SK-N-SH treated with all-trans-retinoic acid at 6 μM for 48 hours (cell line): ENCODE data around the gene CNTFR.

Experiments
- ATAC-seq: fragments of 200-7000 bp; cut with Tn5 transposase; 3 replicates; pipeline ENCODE4 v1.9.1; 2020; ENCODE audit warnings: mild to moderate bottlenecking, moderate library complexity
- ARNTL ChIP-seq: fragments of 450-650 bp; formaldehyde crosslinking; IDR thresholded peaks from 2 replicates; pipeline ENCODE4 v1.5.0; 2020; ENCODE audit warnings: low read depth, mild to moderate bottlenecking, moderate library complexity, borderline replicate concordance
- BACH2 ChIP-seq: fragments of 250-450 bp; sonication (Bioruptor Pico); IDR thresholded peaks from 2 replicates; pipeline ENCODE4 v1.9.0; 2021; ENCODE audit warnings: mild to moderate bottlenecking, borderline replicate concordance
- CSDC2 ChIP-seq: fragments of 250-450 bp; sonication (Bioruptor Pico); IDR thresholded peaks from 2 replicates; pipeline ENCODE4 v1.5.0; 2020; ENCODE audit warnings: mild to moderate bottlenecking, moderate library complexity
- ESRRG ChIP-seq: fragments of 250-450 bp; sonication (Bioruptor Pico); IDR thresholded peaks from 2 replicates; pipeline ENCODE4 v1.6.1; 2021; ENCODE audit warnings: mild to moderate bottlenecking
- GLIS3 ChIP-seq: fragments of 250-450 bp; sonication (Bioruptor Pico); IDR thresholded peaks from 2 replicates; pipeline ENCODE4 v1.5.0; 2020; ENCODE audit warnings: mild to moderate bottlenecking, moderate library complexity
- ISL1 ChIP-seq: fragments of 250-450 bp; sonication (Bioruptor Pico); IDR thresholded peaks from 2 replicates; pipeline ENCODE4 v2.1.2; 2022; ENCODE audit warnings: mild to moderate bottlenecking, moderate library complexity
- OSR1 ChIP-seq: fragments of 250-450 bp; sonication (Bioruptor Pico); IDR thresholded peaks from 2 replicates; pipeline ENCODE4 v1.8.0; 2022; ENCODE audit warnings: moderate library complexity, mild to moderate bottlenecking, inconsistent platforms
- PPARA ChIP-seq: fragments of 250-450 bp; sonication (Bioruptor Pico); IDR thresholded peaks from 2 replicates; pipeline ENCODE4 v1.5.0; 2020; ENCODE audit warnings: mild to moderate bottlenecking, borderline replicate concordance
- RARB ChIP-seq: fragments of 250-450 bp; sonication (Bioruptor Pico); IDR thresholded peaks from 2 replicates; pipeline ENCODE4 v1.8.0; 2021; ENCODE audit warnings: mild to moderate bottlenecking, moderate library complexity
- SNAI2 ChIP-seq: fragments of 250-450 bp; sonication (Bioruptor Pico); IDR thresholded peaks from 2 replicates; pipeline ENCODE4 v1.5.0; 2020; ENCODE audit warnings: mild to moderate bottlenecking, moderate library complexity
- TCF4 ChIP-seq: fragments of 250-450 bp; sonication (Bioruptor Pico); IDR thresholded peaks from 2 replicates; pipeline ENCODE4 v1.8.0; 2021; ENCODE audit warnings: mild to moderate bottlenecking, moderate library complexity, borderline replicate concordance
- TOX ChIP-seq: fragments of 250-450 bp; sonication (Bioruptor Pico); IDR thresholded peaks from 2 replicates; pipeline ENCODE4 v1.8.0; 2021; ENCODE audit warnings: mild to moderate bottlenecking, moderate library complexity, borderline replicate concordance
- ZFP3 ChIP-seq: fragments of 250-450 bp; sonication (Bioruptor Pico); IDR thresholded peaks from 2 replicates; pipeline ENCODE4 v1.5.0; 2020; ENCODE audit warnings: mild to moderate bottlenecking, moderate library complexity
- ZFP30 ChIP-seq: fragments of 450-650 bp; formaldehyde crosslinking; IDR thresholded peaks from 2 replicates; pipeline ENCODE4 v1.5.0; 2022; ENCODE audit warnings: mild to moderate bottlenecking, moderate library complexity
- ZNF565 ChIP-seq: fragments of 450-650 bp; formaldehyde crosslinking; conservative IDR thresholded peaks from 2 replicates; pipeline ENCODE4 v1.5.0; 2020; ENCODE audit warnings: low read depth, mild to moderate bottlenecking, moderate library complexity
- ZNF70 ChIP-seq: fragments of 450-650 bp; formaldehyde crosslinking; IDR thresholded peaks from 2 replicates; pipeline ENCODE4 v1.5.0; 2020; ENCODE audit warnings: mild to moderate bottlenecking, moderate library complexity
- TF ChIP-seq, protein P1 (sequence below): fragments of 250-450 bp; sonication (Bioruptor Pico); IDR thresholded peaks from 2 replicates; pipeline ENCODE4 v1.5.1; 2021; ENCODE audit warnings: mild to moderate bottlenecking, moderate library complexity
- TF ChIP-seq, protein P2 (sequence below): fragments of 250-450 bp; sonication (Bioruptor Pico); IDR thresholded peaks from 2 replicates; pipeline ENCODE4 v1.5.0; 2020; ENCODE audit warnings: mild to moderate bottlenecking, moderate library complexity
- TF ChIP-seq, protein P3 (sequence below): fragments of 250-450 bp; sonication (Bioruptor Pico); IDR thresholded peaks from 2 replicates; pipeline ENCODE4 v1.8.0; 2021; ENCODE audit warnings: low read depth, mild to moderate bottlenecking, moderate library complexity, borderline replicate concordance
- TF ChIP-seq, protein P4 (sequence below): fragments of 250-450 bp; sonication (Bioruptor Pico); IDR thresholded peaks from 2 replicates; pipeline ENCODE4 v1.8.0; 2020; ENCODE audit warnings: mild to moderate bottlenecking, moderate library complexity, borderline replicate concordance

Gene CNTFR

DNA sequence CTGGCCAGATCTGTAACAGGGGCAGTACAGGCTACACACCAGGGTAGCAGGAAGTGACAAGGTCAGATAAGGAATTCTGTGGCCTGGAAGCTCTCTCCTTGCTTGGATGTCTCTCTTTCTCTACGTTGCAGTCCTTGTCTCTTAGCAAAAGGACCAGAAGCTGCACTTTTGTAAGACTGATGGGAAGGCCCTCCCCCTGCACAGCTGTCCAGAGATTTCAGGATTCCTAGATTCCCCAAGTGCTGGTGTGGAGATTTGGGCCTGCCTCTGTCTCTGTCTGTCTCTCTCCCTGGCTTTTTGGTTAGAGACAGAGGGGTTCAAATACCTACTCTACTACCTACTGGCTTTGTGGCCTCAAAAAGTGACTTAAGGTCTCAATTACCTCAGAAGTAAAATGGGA, 10.0 kb upstream of the CNTFR start:
- TF ChIP-seq TCF4 (CRISPR knock-in tag) (no peak), PPARA (no peak), ZFP30 (CRISPR knock-in tag) (no peak)

DNA sequence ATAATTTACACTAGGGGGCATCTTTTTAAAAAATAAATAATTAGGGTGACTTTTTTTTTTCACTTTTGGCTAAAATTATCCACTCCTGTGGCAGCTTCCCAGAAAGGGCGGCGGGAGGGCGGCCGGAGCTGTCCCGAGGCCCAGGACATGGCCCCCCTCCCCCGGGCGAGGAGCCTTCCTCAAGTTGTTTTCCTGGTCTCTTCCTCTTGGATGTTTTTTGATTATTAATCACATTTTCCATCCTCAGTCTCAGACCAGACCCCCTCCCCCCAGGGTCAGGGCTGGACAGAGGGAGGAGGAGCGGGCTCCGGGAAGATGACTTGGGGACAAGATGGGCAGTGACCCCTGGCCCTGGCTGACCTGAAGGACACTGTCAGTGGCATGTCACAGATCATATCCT, 4.7 kb upstream of the CNTFR start:
- ATAC-seq, result no peak
- TF ChIP-seq, protein P1, sequence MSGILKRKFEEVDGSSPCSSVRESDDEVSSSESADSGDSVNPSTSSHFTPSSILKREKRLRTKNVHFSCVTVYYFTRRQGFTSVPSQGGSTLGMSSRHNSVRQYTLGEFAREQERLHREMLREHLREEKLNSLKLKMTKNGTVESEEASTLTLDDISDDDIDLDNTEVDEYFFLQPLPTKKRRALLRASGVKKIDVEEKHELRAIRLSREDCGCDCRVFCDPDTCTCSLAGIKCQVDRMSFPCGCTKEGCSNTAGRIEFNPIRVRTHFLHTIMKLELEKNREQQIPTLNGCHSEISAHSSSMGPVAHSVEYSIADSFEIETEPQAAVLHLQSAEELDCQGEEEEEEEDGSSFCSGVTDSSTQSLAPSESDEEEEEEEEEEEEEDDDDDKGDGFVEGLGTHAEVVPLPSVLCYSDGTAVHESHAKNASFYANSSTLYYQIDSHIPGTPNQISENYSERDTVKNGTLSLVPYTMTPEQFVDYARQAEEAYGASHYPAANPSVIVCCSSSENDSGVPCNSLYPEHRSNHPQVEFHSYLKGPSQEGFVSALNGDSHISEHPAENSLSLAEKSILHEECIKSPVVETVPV, result no peak
- TF ChIP-seq, protein P2, sequence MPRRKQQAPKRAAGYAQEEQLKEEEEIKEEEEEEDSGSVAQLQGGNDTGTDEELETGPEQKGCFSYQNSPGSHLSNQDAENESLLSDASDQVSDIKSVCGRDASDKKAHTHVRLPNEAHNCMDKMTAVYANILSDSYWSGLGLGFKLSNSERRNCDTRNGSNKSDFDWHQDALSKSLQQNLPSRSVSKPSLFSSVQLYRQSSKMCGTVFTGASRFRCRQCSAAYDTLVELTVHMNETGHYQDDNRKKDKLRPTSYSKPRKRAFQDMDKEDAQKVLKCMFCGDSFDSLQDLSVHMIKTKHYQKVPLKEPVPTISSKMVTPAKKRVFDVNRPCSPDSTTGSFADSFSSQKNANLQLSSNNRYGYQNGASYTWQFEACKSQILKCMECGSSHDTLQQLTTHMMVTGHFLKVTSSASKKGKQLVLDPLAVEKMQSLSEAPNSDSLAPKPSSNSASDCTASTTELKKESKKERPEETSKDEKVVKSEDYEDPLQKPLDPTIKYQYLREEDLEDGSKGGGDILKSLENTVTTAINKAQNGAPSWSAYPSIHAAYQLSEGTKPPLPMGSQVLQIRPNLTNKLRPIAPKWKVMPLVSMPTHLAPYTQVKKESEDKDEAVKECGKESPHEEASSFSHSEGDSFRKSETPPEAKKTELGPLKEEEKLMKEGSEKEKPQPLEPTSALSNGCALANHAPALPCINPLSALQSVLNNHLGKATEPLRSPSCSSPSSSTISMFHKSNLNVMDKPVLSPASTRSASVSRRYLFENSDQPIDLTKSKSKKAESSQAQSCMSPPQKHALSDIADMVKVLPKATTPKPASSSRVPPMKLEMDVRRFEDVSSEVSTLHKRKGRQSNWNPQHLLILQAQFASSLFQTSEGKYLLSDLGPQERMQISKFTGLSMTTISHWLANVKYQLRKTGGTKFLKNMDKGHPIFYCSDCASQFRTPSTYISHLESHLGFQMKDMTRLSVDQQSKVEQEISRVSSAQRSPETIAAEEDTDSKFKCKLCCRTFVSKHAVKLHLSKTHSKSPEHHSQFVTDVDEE (CRISPR knock-in tag), result no peak
- no peak for TF ChIP-seq SNAI2 (CRISPR knock-in tag)
- no peak for TF ChIP-seq ARNTL (CRISPR knock-in tag)
- TF ChIP-seq ZNF565 (CRISPR knock-in tag), result no peak
- no peak for TF ChIP-seq ISL1 (CRISPR knock-in tag)
- no peak for TF ChIP-seq TOX (CRISPR knock-in tag)
- TF ChIP-seq, protein P3, sequence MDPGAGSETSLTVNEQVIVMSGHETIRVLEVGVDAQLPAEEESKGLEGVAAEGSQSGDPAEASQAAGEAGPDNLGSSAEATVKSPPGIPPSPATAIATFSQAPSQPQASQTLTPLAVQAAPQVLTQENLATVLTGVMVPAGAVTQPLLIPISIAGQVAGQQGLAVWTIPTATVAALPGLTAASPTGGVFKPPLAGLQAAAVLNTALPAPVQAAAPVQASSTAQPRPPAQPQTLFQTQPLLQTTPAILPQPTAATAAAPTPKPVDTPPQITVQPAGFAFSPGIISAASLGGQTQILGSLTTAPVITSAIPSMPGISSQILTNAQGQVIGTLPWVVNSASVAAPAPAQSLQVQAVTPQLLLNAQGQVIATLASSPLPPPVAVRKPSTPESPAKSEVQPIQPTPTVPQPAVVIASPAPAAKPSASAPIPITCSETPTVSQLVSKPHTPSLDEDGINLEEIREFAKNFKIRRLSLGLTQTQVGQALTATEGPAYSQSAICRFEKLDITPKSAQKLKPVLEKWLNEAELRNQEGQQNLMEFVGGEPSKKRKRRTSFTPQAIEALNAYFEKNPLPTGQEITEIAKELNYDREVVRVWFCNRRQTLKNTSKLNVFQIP, result no peak
- no peak for TF ChIP-seq ZFP30 (CRISPR knock-in tag)
- no peak for TF ChIP-seq OSR1 (CRISPR knock-in tag)
- no peak for TF ChIP-seq CSDC2
- TF ChIP-seq TCF4 (CRISPR knock-in tag), result no peak
- TF ChIP-seq PPARA, result no peak
- no peak for TF ChIP-seq GLIS3 (CRISPR knock-in tag)
- no peak for TF ChIP-seq RARB (CRISPR knock-in tag)
- TF ChIP-seq ESRRG (CRISPR knock-in tag), result no peak
- TF ChIP-seq, protein P4, sequence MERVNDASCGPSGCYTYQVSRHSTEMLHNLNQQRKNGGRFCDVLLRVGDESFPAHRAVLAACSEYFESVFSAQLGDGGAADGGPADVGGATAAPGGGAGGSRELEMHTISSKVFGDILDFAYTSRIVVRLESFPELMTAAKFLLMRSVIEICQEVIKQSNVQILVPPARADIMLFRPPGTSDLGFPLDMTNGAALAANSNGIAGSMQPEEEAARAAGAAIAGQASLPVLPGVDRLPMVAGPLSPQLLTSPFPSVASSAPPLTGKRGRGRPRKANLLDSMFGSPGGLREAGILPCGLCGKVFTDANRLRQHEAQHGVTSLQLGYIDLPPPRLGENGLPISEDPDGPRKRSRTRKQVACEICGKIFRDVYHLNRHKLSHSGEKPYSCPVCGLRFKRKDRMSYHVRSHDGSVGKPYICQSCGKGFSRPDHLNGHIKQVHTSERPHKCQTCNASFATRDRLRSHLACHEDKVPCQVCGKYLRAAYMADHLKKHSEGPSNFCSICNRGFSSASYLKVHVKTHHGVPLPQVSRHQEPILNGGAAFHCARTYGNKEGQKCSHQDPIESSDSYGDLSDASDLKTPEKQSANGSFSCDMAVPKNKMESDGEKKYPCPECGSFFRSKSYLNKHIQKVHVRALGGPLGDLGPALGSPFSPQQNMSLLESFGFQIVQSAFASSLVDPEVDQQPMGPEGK (CRISPR knock-in tag), result no peak
- no peak for TF ChIP-seq ZFP3 (CRISPR knock-in tag)
- no peak for TF ChIP-seq ZNF70 (CRISPR knock-in tag)
- no peak for TF ChIP-seq BACH2

More for the DNA sequence above, 10.0 kb upstream of the CNTFR start:
- no peak for ATAC-seq

DNA sequence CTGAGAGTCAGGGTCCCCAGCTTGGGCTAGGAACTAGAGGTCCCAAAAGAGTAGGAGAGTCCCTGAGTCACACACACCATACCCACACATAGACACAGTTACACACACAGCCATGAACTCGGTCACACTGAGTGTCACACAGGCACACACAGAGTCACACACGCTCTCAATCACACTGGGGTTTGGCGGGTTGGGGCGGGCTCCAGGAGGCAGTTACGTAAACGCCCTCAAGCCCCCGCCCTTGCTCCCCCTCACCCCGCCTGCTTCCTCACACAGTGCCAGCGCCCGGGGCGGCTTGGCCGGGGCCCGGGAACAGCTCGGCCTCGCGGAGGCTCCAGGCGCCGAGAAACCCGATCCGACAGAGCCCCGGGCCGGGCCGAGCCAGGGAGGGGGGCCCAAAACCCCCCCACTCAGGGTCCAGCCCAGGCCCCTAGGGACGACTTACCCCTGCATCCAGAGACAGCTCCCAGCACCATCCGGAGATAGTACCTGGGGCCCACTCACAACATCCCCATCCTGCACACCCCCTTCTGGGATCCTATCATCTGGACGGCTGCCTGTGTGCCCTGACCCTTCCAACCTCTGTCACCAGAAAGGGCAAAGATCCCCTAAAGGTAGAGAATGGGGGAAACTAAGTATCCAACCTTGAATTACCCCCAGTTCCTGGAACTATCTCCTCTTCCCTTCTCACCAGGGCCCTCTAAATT, 3.5 kb upstream of the CNTFR start:
- no peak for ATAC-seq
- TF ChIP-seq TOX (CRISPR knock-in tag) (no peak), ESRRG (CRISPR knock-in tag) (no peak), OSR1 (CRISPR knock-in tag) (no peak), TCF4 (CRISPR knock-in tag) (no peak), RARB (CRISPR knock-in tag) (no peak), BACH2 (no peak), ZFP3 (CRISPR knock-in tag) (no peak), ISL1 (CRISPR knock-in tag) (no peak)
- TF ChIP-seq, protein P1, result no peak
- TF ChIP-seq, protein P2 (CRISPR knock-in tag), result no peak
- TF ChIP-seq, protein P4 (CRISPR knock-in tag), result no peak
- TF ChIP-seq, protein P3, result no peak
